K562 (cell line): ENCODE measurements around the gene ARID5B. TPM values are rescaled to one million over a fixed set of nuclear protein-coding genes. Genes with fewer than 3 reads are reported as not detected.

Experiments
- ATAC-seq: fragments of 200-7000 bp; cut with Tn5 transposase; 3 replicates; pipeline ENCODE4 v1.9.1; 2020; ENCODE audit warnings: moderate library complexity
- BruUV-seq: library from RNA; stranded (reverse); fragments of 400-500 nt; replicated peaks from 2 replicates; lab custom pipeline; 2021; lab: Mats Ljungman, UMichigan
- CTCF ChIA-PET: fragments of 300-600 bp; formaldehyde crosslinking; extraction: SDS; loops from one replicate; lab custom pipeline; 2021; ENCODE audit warnings: low intra/inter-chr PET ratio; lab: Yijun Ruan, JAX
- POLR2A ChIA-PET: fragments of 300-600, 350-650 bp; sonication (Branson Sonifier 250); formaldehyde crosslinking; extraction: SDS; loops from one replicate; lab custom pipeline; 2021; ENCODE audit warnings: antibody characterized with exemption, inconsistent platforms; lab: Yijun Ruan, JAX
- DNase-seq, 4 experiments: peaks; one replicate each; pipeline versions ENCODE4 v3.0.0 to v3.0.0-alpha.2; 2011 to 2018; ENCODE audit warnings: low spot score in 3 of 4, mixed read lengths in 3 of 4; ENCODE audit errors: extremely low read depth in 1 of 4
- FAIRE-seq: peaks from 2 replicates; lab custom pipeline; 2011; peaks lifted over from hg19 to GRCh38; lab: Jason Lieb, UNC
- H2AFZ ChIP-seq: 2 replicates; pipeline ENCODE4 v1.6.0; 2011; ENCODE audit warnings: low read depth, low read length, control low read depth, inconsistent platforms
- H3K27ac ChIP-seq: fragments of 200-600 bp; 3 replicates; pipeline ENCODE4 v1.8.0; 2011; ENCODE audit warnings: low read depth, mild to moderate bottlenecking, control low read depth, inconsistent platforms, low read length, moderate library complexity, mixed read lengths; ENCODE audit errors: extremely low read depth
- H3K27me3 ChIP-seq, 2 experiments: fragments of 300-600 bp in 1 of 2; 2 replicates in 1 of 2; 3 replicates in 1 of 2; pipeline versions ENCODE4 v1.6.0 to v1.8.0; 2011; ENCODE audit warnings: inconsistent platforms in 2 of 2, low read length in 2 of 2, mild to moderate bottlenecking in 1 of 2, mixed read lengths in 1 of 2, moderate library complexity in 1 of 2; ENCODE audit not compliant: control insufficient read depth in 2 of 2, insufficient read depth in 2 of 2
- H3K36me3 ChIP-seq: fragments of 300-600 bp; 3 replicates; pipeline ENCODE4 v1.8.0; 2011; ENCODE audit warnings: mild to moderate bottlenecking, low read length, inconsistent platforms; ENCODE audit not compliant: control insufficient read depth, insufficient read depth
- H3K4me1 ChIP-seq, 2 experiments: fragments of 200-600 bp in 1 of 2; replicated peaks in 1 of 2; 2 replicates in 1 of 2; 3 replicates in 1 of 2; pipeline versions ENCODE4 v1.5.1 to v1.8.0; 2011; ENCODE audit warnings: inconsistent platforms in 2 of 2, low read length in 2 of 2, mild to moderate bottlenecking in 1 of 2, mixed read lengths in 1 of 2, moderate library complexity in 1 of 2; ENCODE audit not compliant: control insufficient read depth in 2 of 2, insufficient read depth in 2 of 2
- H3K4me2 ChIP-seq: 2 replicates; pipeline ENCODE4 v1.6.1; 2011; ENCODE audit warnings: low read length, control low read depth, inconsistent platforms, mixed read lengths; ENCODE audit not compliant: insufficient read depth
- H3K4me3 ChIP-seq: fragments of 200-600 bp; sonication (generic), shearing (Covaris generic); 2 replicates; pipeline ENCODE4 v1.5.1; 2016; ENCODE audit warnings: control low read depth, inconsistent platforms
- H3K79me2 ChIP-seq: fragments of 200-600 bp; 3 replicates; pipeline ENCODE4 v1.8.0; 2011; ENCODE audit warnings: low read length, inconsistent platforms; ENCODE audit not compliant: control insufficient read depth, insufficient read depth
- H3K9ac ChIP-seq, 2 experiments: 2 replicates each; pipeline versions ENCODE4 v1.6.0 to v1.6.1; 2011; ENCODE audit warnings: low read depth in 2 of 2, low read length in 2 of 2, control low read depth in 1 of 2, inconsistent platforms in 1 of 2, mild to moderate bottlenecking in 1 of 2, mixed read lengths in 1 of 2; ENCODE audit not compliant: insufficient read depth in 1 of 2
- H3K9me1 ChIP-seq: one replicate; pipeline ENCODE4 v1.6.0; 2011; ENCODE audit warnings: inconsistent platforms, mild to moderate bottlenecking, low read length, moderate library complexity; ENCODE audit not compliant: control insufficient read depth, insufficient read depth
- H3K9me3 ChIP-seq: replicated peaks from 2 replicates; pipeline ENCODE4 v1.5.1; 2011; ENCODE audit warnings: low read depth, low read length, inconsistent platforms; ENCODE audit not compliant: control insufficient read depth, insufficient read depth
- H4K20me1 ChIP-seq: replicated peaks from 2 replicates; pipeline ENCODE4 v1.6.1; 2011; ENCODE audit warnings: low read length, inconsistent platforms, mixed read lengths; ENCODE audit not compliant: control insufficient read depth, insufficient read depth
- AFF1 ChIP-seq, 2 experiments: fragments of 450-650 bp; IDR thresholded peaks; 2 replicates each; pipeline ENCODE4 v1.6.1; 2018; ENCODE audit warnings: mild to moderate bottlenecking in 2 of 2, low read depth in 1 of 2; ENCODE audit not compliant: partially characterized antibody in 2 of 2
- CSDE1 ChIP-seq, 2 experiments: fragments of 450-650 bp; IDR thresholded peaks; 2 replicates each; pipeline ENCODE4 v1.6.1; 2016; ENCODE audit warnings: mild to moderate bottlenecking in 1 of 2
- FOXA3 ChIP-seq, 2 experiments: fragments of 450-650 bp in 1 of 2; sonication (generic) in 1 of 2; formaldehyde crosslinking; IDR thresholded peaks in 1 of 2; conservative IDR thresholded peaks in 1 of 2; 2 replicates each; pipeline versions ENCODE4 v1.4.0 to v1.8.0; 2020 to 2022; ENCODE audit warnings: mild to moderate bottlenecking in 2 of 2, missing genetic modification reagents in 1 of 2
- HMGN3 ChIP-seq: IDR thresholded peaks from 2 replicates; pipeline ENCODE4 v1.6.1; 2011; ENCODE audit warnings: borderline replicate concordance, low read depth, mild to moderate bottlenecking, mixed read lengths, low read length; ENCODE audit not compliant: insufficient read length; ENCODE audit errors: extremely low read depth
- NFRKB ChIP-seq: fragments of 450-650 bp; IDR thresholded peaks from 2 replicates; pipeline ENCODE4 v1.6.1; 2016; ENCODE audit warnings: low read depth
- POLR3A ChIP-seq: IDR thresholded peaks from 2 replicates; pipeline ENCODE4 v1.6.1; 2011; ENCODE audit warnings: borderline replicate concordance, mild to moderate bottlenecking, moderate library complexity; ENCODE audit not compliant: insufficient read length, insufficient read depth; ENCODE audit errors: extremely low read depth
- POLR3G ChIP-seq: IDR thresholded peaks from 2 replicates; pipeline ENCODE4 v1.6.1; 2011; ENCODE audit not compliant: insufficient read length, insufficient replicate concordance; ENCODE audit errors: extremely low read depth
- PRMT5 ChIP-seq: sonication (generic); formaldehyde crosslinking; IDR thresholded peaks from 2 replicates; pipeline ENCODE4 v1.5.0; 2020; ENCODE audit warnings: missing genetic modification reagents
- SREBF2 ChIP-seq: sonication (generic); formaldehyde crosslinking; IDR thresholded peaks from 2 replicates; pipeline ENCODE4 v1.4.0; 2020; ENCODE audit warnings: mild to moderate bottlenecking, missing genetic modification reagents
- SUPT5H ChIP-seq: fragments of 450-650 bp; IDR thresholded peaks from 2 replicates; pipeline ENCODE4 v1.6.1; 2016
- TARDBP ChIP-seq: fragments of 450-650 bp; IDR thresholded peaks from 2 replicates; pipeline ENCODE4 v1.6.1; 2016
- ZNF140 ChIP-seq: fragments of 250-450 bp; sonication (Bioruptor Pico); IDR thresholded peaks from 2 replicates; pipeline ENCODE4 v1.8.0; 2021; ENCODE audit warnings: moderate library complexity, mild to moderate bottlenecking, inconsistent platforms
- ZNF592 ChIP-seq: fragments of 450-650 bp; IDR thresholded peaks from 2 replicates; pipeline ENCODE4 v1.6.1; 2017; ENCODE audit warnings: antibody characterized with exemption, mild to moderate bottlenecking
- ZSCAN29 ChIP-seq: fragments of 450-650 bp; IDR thresholded peaks from 2 replicates; pipeline ENCODE4 v1.6.1; 2017
- in situ Hi-C: fragments of 300-500 bp; cut with MboI; formaldehyde crosslinking; loops from 4 replicates; pipeline ENCODE4 v1.15.0; 2018; ENCODE audit warnings: inconsistent platforms, mixed read lengths
- intact Hi-C: fragments of 100-400 bp; cut with micrococcal nuclease; formaldehyde crosslinking; loops from 2 replicates; pipeline ENCODE4 v1.14.2; 2022
- polyA plus RNA-seq, 8 experiments: library from polyadenylated mRNA; depleted of rRNA in 4 of 8; stranded (reverse) in 5 of 8; unstranded in 3 of 8; fragments of >200 nt; fragmentation: Nextera tagmentation in 2 of 8; fragmentation: Illumina TruSeq in 1 of 8; extraction: Ambion mirVana in 2 of 8; extraction: Trizol in 1 of 8; gene quantifications; 2 replicates each; pipeline versions ENCODE4 v1.2.1 to v1.2.3, GENCODE V29; 2011 to 2014; ENCODE audit warnings: inconsistent platforms in 1 of 8, missing spikeins in 1 of 8
- total RNA-seq, 7 experiments: library from RNA; depleted of rRNA in 6 of 7; stranded (reverse); fragments of >200 nt in 6 of 7; fragmentation: Illumina TruSeq in 2 of 7; extraction: Trizol in 2 of 7; gene quantifications; 2 replicates each; pipeline versions ENCODE4 v1.2.1 to v1.2.3, GENCODE V29; 2011 to 2021; ENCODE audit warnings: low replicate concordance in 1 of 7

ARID5B gene
- total and polyA plus RNA-seq, 9 of the 15 experiments (the other 6 are each of a cell fraction or from before 2014, with no cell fraction given), result 0.48 to 1.6 (median 0.80) TPM

- TF ChIP-seq ZNF592, result no peak
- TF ChIP-seq CSDE1 (IDR thresholded peaks at IDR 0.05), result no peak
- TF ChIP-seq NFRKB, result no peak
Measured at GRCh38 chr10:61958311-61958710, 56.8 kb downstream of the ARID5B start (continued).

- in situ Hi-C loops, result no loop called here
- ChIA-PET CTCF (no interaction called here), POLR2A (interaction anchor here (0.6 kb wide), 1 partner anchor 30 kb away, joined by 3 read pairs; no protein-coding TSS in a partner anchor)
- Histone ChIP-seq H3K9me1 (peaks cover 3% of the 10 kb centered on the region), H2AFZ (no peak overlapping the region), H3K36me3 (no peaks in the 10 kb centered on the region), H4K20me1 (no peaks in the 10 kb centered on the region), H3K4me2 (no peak overlapping the region), H3K9ac (no peak overlapping the region), H3K4me3 (no peak overlapping the region), H3K79me2 (no peaks in the 10 kb centered on the region), H3K27me3 (no peaks in the 10 kb centered on the region; a peak in 1 of 5 replicates), H3K27ac (no peak overlapping the region), H3K9me3 (no peaks in the 10 kb centered on the region), H3K4me1 (no peaks in the 10 kb centered on the region)
- FAIRE-seq, result no peak
- BruUV-seq, result no TSS peak
- no peak for ATAC-seq
- intact Hi-C loops, result no loop called here
- no peak for DNase-seq
- no peak for TF ChIP-seq HMGN3
- no peak for TF ChIP-seq POLR3A
- no peak for TF ChIP-seq FOXA3 (CRISPR knock-in tag; conservative IDR thresholded peaks at IDR 0.05 in 1 of 2, IDR thresholded peaks at IDR 0.05 in 1 of 2)
- TF ChIP-seq POLR3G, result no peak
- no peak for TF ChIP-seq AFF1 (IDR thresholded peaks at IDR 0.05; ENCODE audit: low read depth in 1 of 2, partially characterized antibody in 2 of 2)
- TF ChIP-seq SREBF2 (CRISPR knock-in tag), result no peak
- TF ChIP-seq ZNF140 (CRISPR knock-in tag), result no peak
- no peak for TF ChIP-seq TARDBP
- TF ChIP-seq SUPT5H, result no peak
- TF ChIP-seq ZSCAN29, result no peak
- no peak for TF ChIP-seq PRMT5 (CRISPR knock-in tag)
Measured at GRCh38 chr10:61958805-61959204, 57.3 kb downstream of the ARID5B start.
